Fibroblast of lung (primary cell): ENCODE measurements around the gene CORO2B.

ENCODE experiments used
- EZH2 ChIP-seq: IDR thresholded peaks from 2 replicates; pipeline ENCODE4 v1.5.1; 2012; ENCODE audit warnings: low read length, control low read depth, mild to moderate bottlenecking; ENCODE audit errors: missing control alignments
- TF ChIP-seq, protein P1 (sequence below), 2 donors: IDR thresholded peaks in 1 of 2; conservative IDR thresholded peaks in 1 of 2; 1 replicate in 1 of 2; 2 replicates in 1 of 2; pipeline ENCODE4 v1.5.1; 2011 to 2012; ENCODE audit warnings: low read length in 2 of 2, control low read depth in 1 of 2, inconsistent platforms in 1 of 2, low read depth in 1 of 2, mild to moderate bottlenecking in 1 of 2

DNA sequence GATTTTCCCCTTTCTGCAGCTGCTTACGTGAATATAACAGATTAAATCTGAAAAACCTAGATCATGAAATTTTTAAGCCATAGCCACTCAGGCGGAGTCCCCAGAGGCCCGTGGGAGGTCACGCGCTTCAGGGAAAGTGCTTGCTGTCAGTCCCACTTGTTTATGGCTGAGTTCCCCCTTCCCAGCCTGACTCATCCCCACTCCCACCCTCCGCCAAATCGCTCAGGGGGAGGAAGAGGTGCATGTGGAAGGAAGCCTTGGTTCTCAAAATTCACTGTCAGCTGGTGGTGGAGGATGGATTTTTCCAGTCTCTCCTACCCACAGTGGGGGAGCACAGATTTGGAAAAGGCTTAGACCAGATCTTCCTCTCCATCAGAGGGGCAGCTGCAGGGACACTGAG, 67.4 kb downstream of the CORO2B start:
- TF ChIP-seq, protein P1, sequence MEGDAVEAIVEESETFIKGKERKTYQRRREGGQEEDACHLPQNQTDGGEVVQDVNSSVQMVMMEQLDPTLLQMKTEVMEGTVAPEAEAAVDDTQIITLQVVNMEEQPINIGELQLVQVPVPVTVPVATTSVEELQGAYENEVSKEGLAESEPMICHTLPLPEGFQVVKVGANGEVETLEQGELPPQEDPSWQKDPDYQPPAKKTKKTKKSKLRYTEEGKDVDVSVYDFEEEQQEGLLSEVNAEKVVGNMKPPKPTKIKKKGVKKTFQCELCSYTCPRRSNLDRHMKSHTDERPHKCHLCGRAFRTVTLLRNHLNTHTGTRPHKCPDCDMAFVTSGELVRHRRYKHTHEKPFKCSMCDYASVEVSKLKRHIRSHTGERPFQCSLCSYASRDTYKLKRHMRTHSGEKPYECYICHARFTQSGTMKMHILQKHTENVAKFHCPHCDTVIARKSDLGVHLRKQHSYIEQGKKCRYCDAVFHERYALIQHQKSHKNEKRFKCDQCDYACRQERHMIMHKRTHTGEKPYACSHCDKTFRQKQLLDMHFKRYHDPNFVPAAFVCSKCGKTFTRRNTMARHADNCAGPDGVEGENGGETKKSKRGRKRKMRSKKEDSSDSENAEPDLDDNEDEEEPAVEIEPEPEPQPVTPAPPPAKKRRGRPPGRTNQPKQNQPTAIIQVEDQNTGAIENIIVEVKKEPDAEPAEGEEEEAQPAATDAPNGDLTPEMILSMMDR (conservative IDR thresholded peaks at IDR 0.05 in 1 of 2, IDR thresholded peaks at IDR 0.05 in 1 of 2; ENCODE audit: low read depth in 1 of 2, low read length in 2 of 2) = no peak
- TF ChIP-seq EZH2 = no peak
